ES-I3 (cell line): ENCODE results near the gene ATG7.

ENCODE experiments used
- H3K36me3 ChIP-seq: 2 replicates; pipeline ENCODE4 v1.6.1; 2013; ENCODE audit warnings: mild to moderate bottlenecking, low read length, control low read depth, moderate library complexity; ENCODE audit not compliant: insufficient read depth
- H3K4me1 ChIP-seq: 2 replicates; pipeline ENCODE4 v1.6.1; 2013; ENCODE audit warnings: mild to moderate bottlenecking, control low read depth, low read length; ENCODE audit not compliant: insufficient read depth
- H3K9ac ChIP-seq: 2 replicates; pipeline ENCODE4 v1.6.1; 2013; ENCODE audit warnings: low read depth, mild to moderate bottlenecking, low read length, moderate library complexity
- H3K9me3 ChIP-seq: 2 replicates; pipeline ENCODE4 v1.6.1; 2013; ENCODE audit warnings: mild to moderate bottlenecking, low read length, moderate library complexity; ENCODE audit not compliant: control insufficient read depth, insufficient read depth

ATG7 gene

GRCh38 chr3:11291808-11292207 is 19.6 kb downstream of the ATG7 start:
- no peaks in the 10 kb centered on the region for H3K9me3 ChIP-seq
- no peak overlapping the region for H3K9ac ChIP-seq
- H3K36me3 ChIP-seq: no peaks in the 10 kb centered on the region
- H3K4me1 ChIP-seq: peaks cover 3% of the 10 kb centered on the region; the same call in 1 of the 2 replicates

- Histone ChIP-seq H3K9ac (no peak overlapping the region), H3K36me3 (no peaks in the 10 kb centered on the region), H3K4me1 (no peaks in the 10 kb centered on the region), H3K9me3 (no peaks in the 10 kb centered on the region)
Measured at GRCh38 chr3:11297126-11297525, 24.9 kb downstream of the ATG7 start.

- Histone ChIP-seq H3K9me3 (no peaks in the 10 kb centered on the region), H3K36me3 (no peaks in the 10 kb centered on the region; the same call in 1 of the 2 replicates), H3K9ac (no peak overlapping the region), H3K4me1 (no peaks in the 10 kb centered on the region)
Measured at GRCh38 chr3:11300970-11301369, 28.8 kb downstream of the ATG7 start.

- Histone ChIP-seq H3K36me3 (no peaks in the 10 kb centered on the region; the same call in 1 of the 2 replicates), H3K9me3 (no peaks in the 10 kb centered on the region), H3K9ac (no peak overlapping the region), H3K4me1 (no peaks in the 10 kb centered on the region)
Measured at GRCh38 chr3:11302444-11302843, 30.2 kb downstream of the ATG7 start.

GRCh38 chr3:11304175-11304574 is 32.0 kb downstream of the ATG7 start:
- Histone ChIP-seq H3K4me1 (no peaks in the 10 kb centered on the region), H3K9ac (no peak overlapping the region), H3K36me3 (peaks cover 3% of the 10 kb centered on the region; the same call in 1 of the 2 replicates), H3K9me3 (no peaks in the 10 kb centered on the region)

GRCh38 chr3:11305509-11305908 is 33.3 kb downstream of the ATG7 start:
- Histone ChIP-seq H3K36me3 (peaks cover 6% of the 10 kb centered on the region; the same call in 1 of the 2 replicates), H3K4me1 (no peaks in the 10 kb centered on the region), H3K9me3 (no peaks in the 10 kb centered on the region), H3K9ac (no peak overlapping the region)

DNA sequence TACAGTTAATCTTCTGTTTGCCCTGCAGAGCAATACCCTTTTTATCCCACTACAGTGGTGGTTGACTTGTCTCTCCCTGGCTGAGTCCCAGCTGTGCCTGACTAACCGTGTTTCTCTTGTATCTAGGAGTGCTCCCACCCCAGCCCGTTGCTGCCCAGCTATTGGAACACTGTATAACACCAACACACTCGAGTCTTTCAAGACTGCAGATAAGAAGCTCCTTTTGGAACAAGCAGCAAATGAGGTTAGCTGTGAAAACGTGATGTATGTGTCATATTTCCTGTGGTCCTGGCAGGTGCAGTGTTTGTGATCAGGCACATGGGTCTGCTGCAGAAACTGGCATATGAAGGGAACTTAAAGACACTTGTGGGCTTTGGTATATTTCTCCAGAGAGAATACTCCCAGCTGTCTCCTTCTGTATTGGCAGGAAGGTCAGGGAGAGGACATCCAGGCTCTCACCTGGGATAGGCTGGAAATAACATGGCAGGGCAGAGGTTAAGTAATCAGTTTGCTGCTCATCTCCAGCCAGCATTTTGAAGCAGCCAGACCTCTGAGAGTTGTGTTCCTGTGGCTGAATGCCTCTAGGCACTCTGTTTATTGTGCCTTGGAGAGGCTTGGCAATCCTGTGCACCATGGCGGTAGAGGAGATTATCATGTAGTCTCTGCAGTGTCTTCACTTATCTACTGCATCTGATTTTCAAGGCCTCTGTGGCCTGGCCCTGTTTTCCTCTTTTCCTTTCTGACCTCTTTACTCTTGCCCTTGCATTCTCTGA is 34.8 kb downstream of the ATG7 start:
- no peaks in the 10 kb centered on the region for H3K9me3 ChIP-seq

DNA sequence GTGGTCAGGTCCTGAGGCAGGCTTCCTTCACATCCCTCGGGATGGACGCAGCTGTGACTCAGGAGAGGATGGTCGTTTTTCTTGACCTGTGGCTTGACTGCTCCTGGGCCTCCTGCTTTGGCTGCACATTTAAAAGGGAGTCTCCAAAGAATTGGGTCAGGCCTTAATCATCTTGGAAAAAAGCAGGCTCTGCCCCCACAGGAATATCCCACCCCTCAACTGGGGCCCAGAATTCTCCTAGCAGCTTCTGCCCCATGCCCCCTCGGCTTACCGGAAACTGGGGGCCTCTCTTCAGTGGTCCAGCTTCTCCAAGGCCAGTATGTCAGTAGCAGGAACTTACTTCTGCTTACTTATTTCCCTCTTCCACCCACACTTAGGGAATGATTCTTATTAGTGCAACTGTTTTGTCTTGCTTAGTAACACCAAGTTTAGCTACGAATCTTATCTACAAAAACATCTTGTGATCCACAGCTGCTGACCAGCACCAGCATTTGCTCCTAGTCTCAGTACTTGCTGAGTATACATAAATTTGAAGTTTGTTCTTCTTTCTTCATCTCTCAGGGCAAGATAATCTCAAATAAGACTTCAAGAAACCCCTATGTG is 35.7 kb downstream of the ATG7 start:
- H3K9me3 ChIP-seq: no peaks in the 10 kb centered on the region
- no peak overlapping the region for H3K9ac ChIP-seq
- H3K4me1 ChIP-seq: no peaks in the 10 kb centered on the region
- H3K36me3 ChIP-seq: peaks cover 8% of the 10 kb centered on the region

More for the DNA sequence above, 34.8 kb downstream of the ATG7 start:
- H3K9ac ChIP-seq: no peak overlapping the region
- H3K36me3 ChIP-seq: peaks cover 6% of the 10 kb centered on the region; the same call in 1 of the 2 replicates
- no peaks in the 10 kb centered on the region for H3K4me1 ChIP-seq

DNA sequence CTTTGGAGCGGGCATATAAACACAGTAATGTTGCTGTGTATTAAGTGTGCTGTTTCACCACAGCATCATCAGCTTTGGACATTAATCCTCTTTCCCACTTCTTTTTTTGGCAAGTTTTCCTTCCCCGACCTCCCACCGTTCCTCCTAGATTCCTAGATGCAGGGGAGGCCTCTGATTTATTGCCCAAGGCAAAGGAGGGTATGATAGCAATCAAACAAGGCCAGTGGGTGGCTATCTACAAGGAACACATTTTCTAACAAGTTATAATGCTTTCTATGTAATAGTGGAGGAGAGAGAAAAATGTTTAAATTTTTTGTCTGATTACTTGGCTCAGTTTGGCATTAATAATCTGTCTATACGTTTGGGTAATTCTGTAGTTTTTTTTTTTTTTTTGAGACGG is 38.1 kb downstream of the ATG7 start:
- Histone ChIP-seq H3K9me3 (no peaks in the 10 kb centered on the region), H3K36me3 (peaks cover 8% of the 10 kb centered on the region), H3K9ac (no peak overlapping the region), H3K4me1 (no peaks in the 10 kb centered on the region)

GRCh38 chr3:11312166-11312565 is 40.0 kb downstream of the ATG7 start:
- Histone ChIP-seq H3K9me3 (no peaks in the 10 kb centered on the region), H3K4me1 (no peaks in the 10 kb centered on the region), H3K36me3 (peaks cover 8% of the 10 kb centered on the region), H3K9ac (no peak overlapping the region)

GRCh38 chr3:11317300-11317699 is 45.1 kb downstream of the ATG7 start:
- Histone ChIP-seq H3K4me1 (no peaks in the 10 kb centered on the region), H3K9ac (no peak overlapping the region), H3K36me3 (peaks cover 2% of the 10 kb centered on the region), H3K9me3 (no peaks in the 10 kb centered on the region)

GRCh38 chr3:11322931-11323330 is 50.7 kb downstream of the ATG7 start:
- Histone ChIP-seq H3K9ac (no peak overlapping the region), H3K9me3 (no peaks in the 10 kb centered on the region), H3K4me1 (no peaks in the 10 kb centered on the region), H3K36me3 (no peaks in the 10 kb centered on the region; the same call in 1 of the 2 replicates)

- Histone ChIP-seq H3K4me1 (no peaks in the 10 kb centered on the region), H3K9ac (no peak overlapping the region), H3K36me3 (no peaks in the 10 kb centered on the region; the same call in 1 of the 2 replicates), H3K9me3 (no peaks in the 10 kb centered on the region)
Measured at GRCh38 chr3:11323813-11324212, 51.6 kb downstream of the ATG7 start.

DNA sequence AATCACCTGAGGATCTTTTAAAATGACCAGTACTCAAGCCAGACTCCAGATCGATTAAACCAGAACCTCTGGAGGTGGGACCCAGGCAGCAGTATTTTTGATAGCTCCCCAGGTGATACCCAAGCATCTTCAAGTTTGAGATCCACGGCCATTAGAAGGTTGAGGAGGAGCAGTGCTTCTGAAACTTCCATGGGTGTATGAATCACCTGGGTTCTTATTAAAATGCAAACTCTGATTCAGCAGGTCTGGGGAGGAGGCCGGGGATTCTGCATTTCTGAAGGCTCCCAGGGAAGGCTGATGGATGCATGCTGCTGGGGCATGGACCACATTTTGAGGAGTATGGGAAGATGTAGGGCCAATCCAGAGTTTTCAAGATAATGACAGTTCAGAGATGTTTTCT is 55.4 kb downstream of the ATG7 start:
- Histone ChIP-seq H3K9me3 (no peaks in the 10 kb centered on the region), H3K4me1 (no peaks in the 10 kb centered on the region), H3K36me3 (no peaks in the 10 kb centered on the region), H3K9ac (no peak overlapping the region)
